Measurements from ENCODE around the gene LMBRD1.

- TF ChIP-seq HES4 (CRISPR knock-in tag; IDR thresholded peaks at IDR 0.05; ENCODE audit: borderline replicate concordance) (no peak), CEBPB (IDR thresholded peaks at IDR 0.05; ENCODE audit: borderline replicate concordance, low read depth, low read length) (no peak), STAT5B (CRISPR knock-in tag; IDR thresholded peaks at IDR 0.05) (no peak), FOXP4 (CRISPR knock-in tag; IDR thresholded peaks at IDR 0.05) (no peak), CTCF (CRISPR knock-in tag; IDR thresholded peaks at IDR 0.05) (no peak), YY1 (IDR thresholded peaks at IDR 0.05; ENCODE audit: insufficient read depth, insufficient replicate concordance, low read depth, low read length) (no peak), IKZF4 (CRISPR knock-in tag; IDR thresholded peaks at IDR 0.05; ENCODE audit: borderline replicate concordance, low read depth, not compliant biosample characterization) (no peak), NR3C1 (CRISPR knock-in tag; IDR thresholded peaks at IDR 0.05) (no peak), ETV5 (CRISPR knock-in tag; IDR thresholded peaks at IDR 0.05; ENCODE audit: borderline replicate concordance) (no peak), SRSF9 (IDR thresholded peaks at IDR 0.05; ENCODE audit: borderline replicate concordance, insufficient read depth, low read depth, low read length, poor library complexity, severe bottlenecking) (no peak), TCF7 (IDR thresholded peaks at IDR 0.05; ENCODE audit: low read depth) (no peak)
Observed at GRCh38 chr6:69784595-69785377, 12.0 kb downstream of the LMBRD1 start.

Measured in HepG2 (cell line).